B cell (primary cell): ENCODE data around the gene QSOX1. TPM values are rescaled to one million over a fixed set of nuclear protein-coding genes. Genes with fewer than 3 reads are reported as not detected.
"Not testable (repeated sequence)": the region's sequence is repeated elsewhere in the genome, so short reads cannot be mapped to it uniquely, and the experiment has no call there.

Experiments used
- ATAC-seq: fragments of 200-7000 bp; cut with Tn5 transposase; one replicate; pipeline ENCODE4 v1.10.0; 2021; ENCODE audit warnings: low read depth, mild to moderate bottlenecking, moderate number of reproducible peaks, moderate library complexity
- CTCF ChIA-PET: fragments of 350-600 bp; sonication (Branson Sonifier 250); formaldehyde crosslinking; loops from one replicate; lab custom pipeline; 2021; ENCODE audit warnings: antibody characterized with exemption, inconsistent platforms; lab: Charles Lee
- POLR2A ChIA-PET: fragments of 350-600 bp; sonication (Branson Sonifier 250); formaldehyde crosslinking; loops from one replicate; lab custom pipeline; 2021; ENCODE audit warnings: antibody characterized with exemption; lab: Charles Lee
- DNase-seq: peaks from one replicate; pipeline ENCODE4 v3.0.0; 2013
- H2AFZ ChIP-seq: 2 replicates; pipeline ENCODE4 v1.6.1; 2012; ENCODE audit warnings: mild to moderate bottlenecking, low read depth, low read length; ENCODE audit not compliant: insufficient read depth, poor library complexity, severe bottlenecking
- H3K27ac ChIP-seq, 2 donors: 1 replicate in 1 of 2; 2 replicates in 1 of 2; pipeline ENCODE4 v1.5.1; 2012 to 2013; ENCODE audit warnings: low read length in 2 of 2, mild to moderate bottlenecking in 2 of 2, moderate library complexity in 1 of 2
- H3K27me3 ChIP-seq, 4 experiments: fragments of 200-600 bp in 1 of 4; sonication (generic) in 1 of 4; replicated peaks in 1 of 4; 1 replicate in 2 of 4; 2 replicates in 2 of 4; pipeline versions ENCODE4 v1.6.1 to v1.7.0; 2013 to 2016; ENCODE audit warnings: low read length in 3 of 4, mild to moderate bottlenecking in 2 of 4, mixed read lengths in 1 of 4, moderate library complexity in 1 of 4; ENCODE audit not compliant: insufficient read depth in 4 of 4, control insufficient read depth in 3 of 4; ENCODE audit errors: control extremely low read depth in 1 of 4
- H3K36me3 ChIP-seq, 2 experiments: replicated peaks in 1 of 2; 1 replicate in 1 of 2; 2 replicates in 1 of 2; pipeline versions ENCODE4 v1.6.1 to v1.7.1; 2013; ENCODE audit warnings: low read length in 1 of 2; ENCODE audit not compliant: insufficient read depth in 2 of 2, control insufficient read depth in 1 of 2; ENCODE audit errors: control extremely low read depth in 1 of 2, extremely low read depth in 1 of 2
- H3K4me1 ChIP-seq, 2 donors: fragments of 200-600 bp in 1 of 2; sonication (generic) in 1 of 2; 1 replicate in 1 of 2; 2 replicates in 1 of 2; pipeline versions ENCODE4 v1.5.1 to v1.6.1; 2013 to 2017; ENCODE audit warnings: low read length in 2 of 2; ENCODE audit not compliant: control insufficient read depth in 2 of 2, insufficient read depth in 2 of 2
- H3K4me2 ChIP-seq: replicated peaks from 2 replicates; pipeline ENCODE3; 2012; ENCODE audit warnings: mild to moderate bottlenecking, low read depth, low read length; ENCODE audit not compliant: poor library complexity, severe bottlenecking
- H3K4me3 ChIP-seq, 5 experiments: fragments of 200-600 bp in 1 of 5; sonication (generic) in 1 of 5; 1 replicate in 3 of 5; 2 replicates in 2 of 5; pipeline versions ENCODE4 v1.5.1 to v1.7.0; 2011 to 2016; ENCODE audit warnings: low read length in 4 of 5, mild to moderate bottlenecking in 4 of 5, low read depth in 2 of 5, control low read depth in 1 of 5, moderate library complexity in 1 of 5; ENCODE audit not compliant: insufficient read depth in 1 of 5; ENCODE audit errors: control extremely low read depth in 1 of 5, extremely low read depth in 1 of 5
- H3K79me2 ChIP-seq: fragments of 200-600 bp; sonication (generic); one replicate; pipeline ENCODE4 v1.6.0; 2016; ENCODE audit warnings: low read length; ENCODE audit not compliant: control insufficient read depth, insufficient read depth
- H3K9ac ChIP-seq: fragments of 200-600 bp; sonication (generic); 2 replicates; pipeline ENCODE4 v1.6.1; 2017; ENCODE audit warnings: mild to moderate bottlenecking, low read length, moderate library complexity
- H3K9me3 ChIP-seq, 3 donors: one replicate each; pipeline versions ENCODE4 v1.6.1 to v1.7.1; 2013; ENCODE audit warnings: low read length in 2 of 3; ENCODE audit not compliant: control insufficient read depth in 2 of 3, insufficient read depth in 1 of 3; ENCODE audit errors: control extremely low read depth in 1 of 3
- H4K20me1 ChIP-seq: 2 replicates; pipeline ENCODE4 v1.6.0; 2012; ENCODE audit warnings: mild to moderate bottlenecking, low read length; ENCODE audit not compliant: insufficient read depth, control insufficient read depth, poor library complexity, severe bottlenecking
- H3K27ac Mint-ChIP-seq: one replicate; pipeline ENCODE4 v1.8.0; 2021; ENCODE audit warnings: mixed read lengths
- H3K27me3 Mint-ChIP-seq: one replicate; pipeline ENCODE4 v1.8.0; 2021; ENCODE audit warnings: mixed read lengths
- H3K4me1 Mint-ChIP-seq: one replicate; pipeline ENCODE4 v1.8.0; 2021; ENCODE audit warnings: mixed read lengths
- H3K4me3 Mint-ChIP-seq: one replicate; pipeline ENCODE4 v1.8.0; 2021; ENCODE audit warnings: mixed read lengths
- H3K9me3 Mint-ChIP-seq: one replicate; pipeline ENCODE4 v1.8.0; 2022; ENCODE audit warnings: mixed read lengths; ENCODE audit not compliant: insufficient read depth
- EZH2 ChIP-seq: IDR thresholded peaks from 2 replicates; pipeline ENCODE4 v1.6.1; 2012; ENCODE audit warnings: borderline replicate concordance, low read depth, mild to moderate bottlenecking, moderate library complexity, low read length; ENCODE audit not compliant: insufficient read depth, poor library complexity, severe bottlenecking
- WGBS: methylation state at CpG from one replicate; pipeline ENCODE4 v1.1.5; 2013; ENCODE audit warnings: missing lambda C conversion rate; ENCODE audit not compliant: insufficient coverage; 5-methylcytosine and 5-hydroxymethylcytosine counted together
- intact Hi-C: fragments of 100-400 bp; cut with micrococcal nuclease; formaldehyde crosslinking; loops from one replicate; pipeline ENCODE4 v1.10.0; 2022
- polyA plus RNA-seq: library from polyadenylated mRNA; depleted of rRNA; stranded (reverse); fragments of >200 nt; gene quantifications from 2 replicates; pipeline ENCODE4 v1.2.3, GENCODE V29; 2012
- total RNA-seq, 2 donors: library from RNA; stranded (reverse); fragments of 120-200 nt in 1 of 2; gene quantifications; 1 replicate in 1 of 2; 2 replicates in 1 of 2; pipeline versions ENCODE4 v1.2.3 to v1.2.4, GENCODE V29; 2013 to 2022
- TF ChIP-seq, protein P1 (sequence below): fragments of 200-600 bp; IDR thresholded peaks from one replicate; pipeline ENCODE4 v1.8.0; 2022; ENCODE audit warnings: antibody characterized with exemption, mild to moderate bottlenecking

The QSOX1 gene
- total and polyA plus RNA-seq, 2 donors (not counting 1 experiment from before 2014, with no cell fraction given): 11.4 to 20.6 TPM

DNA sequence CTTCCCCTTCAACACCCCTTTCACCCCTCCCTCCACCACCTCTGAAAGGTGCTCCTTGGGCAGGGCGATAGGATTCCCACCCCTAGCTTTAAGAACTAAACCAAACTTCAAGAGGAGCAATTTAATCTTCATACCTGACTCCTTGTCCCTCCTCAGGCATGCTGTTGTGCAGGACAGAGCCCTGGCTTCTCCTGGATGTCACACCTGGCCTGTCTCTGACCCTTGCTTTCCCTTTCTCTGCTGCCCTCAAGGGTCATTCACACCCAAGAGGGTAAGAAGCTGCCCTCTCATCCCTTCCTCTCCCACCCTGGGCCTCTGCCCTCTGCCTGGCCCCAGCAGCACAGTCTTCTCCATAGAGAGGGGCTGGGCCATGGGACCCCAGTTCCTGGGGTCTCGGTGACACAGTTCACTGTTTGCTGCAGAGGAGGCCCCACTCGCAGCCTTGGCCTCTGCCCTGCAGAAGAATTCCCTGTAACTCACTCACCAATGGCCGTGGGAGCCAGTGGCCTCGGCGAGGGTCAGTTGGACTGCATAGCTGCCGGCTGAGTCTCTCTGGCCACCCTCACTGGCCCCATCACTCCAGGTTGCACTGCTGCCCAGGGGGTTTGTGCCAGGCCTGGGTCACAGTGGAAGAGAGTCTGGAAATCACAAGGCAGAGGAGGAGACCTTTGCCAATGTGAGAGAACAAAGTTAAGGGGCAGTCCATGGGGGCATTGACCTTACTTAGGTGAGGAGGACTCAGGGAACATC is 47.0 kb downstream of the QSOX1 start:
- intact Hi-C loops: no loop called here
- Histone ChIP-seq H3K9me3 (no peaks in the 10 kb centered on the region), H3K36me3 (no peaks in the 10 kb centered on the region), H3K4me2 (no peak overlapping the region), H2AFZ (no peak overlapping the region), H3K27me3 (no peaks in the 10 kb centered on the region), H3K4me1 (no peaks in the 10 kb centered on the region), H4K20me1 (no peaks in the 10 kb centered on the region), H3K9ac (no peak overlapping the region), H3K79me2 (no peaks in the 10 kb centered on the region), H3K4me3 (no peak overlapping the region), H3K27ac (no peak overlapping the region)
- Mint-ChIP-seq H3K27me3 (no peaks in the 10 kb centered on the region), H3K4me3 (no peak overlapping the region), H3K4me1 (no peaks in the 10 kb centered on the region), H3K27ac (no peak overlapping the region), H3K9me3 (no peaks in the 10 kb centered on the region)
- DNase-seq (no peak), ATAC-seq (no peak)
- TF ChIP-seq EZH2: no peak
- TF ChIP-seq, protein P1, sequence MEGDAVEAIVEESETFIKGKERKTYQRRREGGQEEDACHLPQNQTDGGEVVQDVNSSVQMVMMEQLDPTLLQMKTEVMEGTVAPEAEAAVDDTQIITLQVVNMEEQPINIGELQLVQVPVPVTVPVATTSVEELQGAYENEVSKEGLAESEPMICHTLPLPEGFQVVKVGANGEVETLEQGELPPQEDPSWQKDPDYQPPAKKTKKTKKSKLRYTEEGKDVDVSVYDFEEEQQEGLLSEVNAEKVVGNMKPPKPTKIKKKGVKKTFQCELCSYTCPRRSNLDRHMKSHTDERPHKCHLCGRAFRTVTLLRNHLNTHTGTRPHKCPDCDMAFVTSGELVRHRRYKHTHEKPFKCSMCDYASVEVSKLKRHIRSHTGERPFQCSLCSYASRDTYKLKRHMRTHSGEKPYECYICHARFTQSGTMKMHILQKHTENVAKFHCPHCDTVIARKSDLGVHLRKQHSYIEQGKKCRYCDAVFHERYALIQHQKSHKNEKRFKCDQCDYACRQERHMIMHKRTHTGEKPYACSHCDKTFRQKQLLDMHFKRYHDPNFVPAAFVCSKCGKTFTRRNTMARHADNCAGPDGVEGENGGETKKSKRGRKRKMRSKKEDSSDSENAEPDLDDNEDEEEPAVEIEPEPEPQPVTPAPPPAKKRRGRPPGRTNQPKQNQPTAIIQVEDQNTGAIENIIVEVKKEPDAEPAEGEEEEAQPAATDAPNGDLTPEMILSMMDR: no peak
- ChIA-PET POLR2A (no interaction called here), CTCF (interaction anchor here (1.9 kb wide), 1 partner anchor 22 kb away, joined by 4 read pairs; no protein-coding TSS in a partner anchor)
- 95% methylated on average over 7 of the region's 7 CpGs for WGBS

DNA sequence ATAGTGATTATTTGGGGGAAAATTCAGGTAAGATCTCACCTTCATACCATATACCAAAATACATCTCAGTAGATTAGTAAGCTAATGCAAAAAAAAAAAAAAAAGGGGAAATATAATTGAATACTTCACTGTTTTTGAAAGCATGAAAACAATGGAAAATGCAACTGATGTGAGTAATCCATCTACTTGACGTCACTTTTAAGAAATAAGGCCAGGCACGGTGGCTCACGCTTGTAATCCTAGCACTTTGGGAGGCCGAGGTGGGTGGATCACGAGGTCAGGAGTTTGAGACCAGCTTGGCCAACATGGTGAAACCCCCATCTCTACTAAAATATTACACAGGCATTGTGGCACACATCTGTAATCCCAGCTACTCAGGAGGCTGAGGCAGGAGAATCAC is 47.9 kb downstream of the QSOX1 start:
- H3K79me2 ChIP-seq, H3K9me3 ChIP-seq, H4K20me1 ChIP-seq, H3K4me3 Mint-ChIP-seq, intact Hi-C loops, H3K27me3 Mint-ChIP-seq, CTCF ChIA-PET, H3K9me3 Mint-ChIP-seq, H2AFZ ChIP-seq, POLR2A ChIA-PET, H3K27me3 ChIP-seq, H3K9ac ChIP-seq, H3K36me3 ChIP-seq, H3K4me3 ChIP-seq, H3K4me1 Mint-ChIP-seq, ATAC-seq, H3K4me2 ChIP-seq, H3K4me1 ChIP-seq, DNase-seq, H3K27ac Mint-ChIP-seq, H3K27ac ChIP-seq: not testable (repeated sequence)
- WGBS: 100% methylated on average over 1 of the region's 5 CpGs
